Endothelial cell (in vitro differentiated cells): ENCODE data around the gene SNX3. TPM values are rescaled to one million over a fixed set of nuclear protein-coding genes. Genes with fewer than 3 reads are reported as not detected.

Source experiments
- DNase-seq: peaks from one replicate; pipeline ENCODE4 v3.0.0; 2021; ENCODE audit warnings: low spot score
- H3K27ac Mint-ChIP-seq: one replicate; pipeline ENCODE4 v1.8.0; 2021; ENCODE audit warnings: mixed read lengths, inconsistent platforms; ENCODE audit not compliant: unreplicated experiment
- H3K27me3 Mint-ChIP-seq: one replicate; pipeline ENCODE4 v1.8.0; 2021; ENCODE audit warnings: mild to moderate bottlenecking, moderate library complexity, mixed read lengths, inconsistent platforms; ENCODE audit not compliant: unreplicated experiment
- H3K36me3 Mint-ChIP-seq: one replicate; pipeline ENCODE4 v1.8.0; 2021; ENCODE audit warnings: mild to moderate bottlenecking, low read depth, mixed read lengths, inconsistent platforms; ENCODE audit not compliant: unreplicated experiment
- H3K4me1 Mint-ChIP-seq: one replicate; pipeline ENCODE4 v1.8.0; 2021; ENCODE audit warnings: mild to moderate bottlenecking, mixed read lengths, inconsistent platforms; ENCODE audit not compliant: unreplicated experiment
- H3K4me3 Mint-ChIP-seq: one replicate; pipeline ENCODE4 v1.8.0; 2021; ENCODE audit warnings: mild to moderate bottlenecking, mixed read lengths, inconsistent platforms; ENCODE audit not compliant: unreplicated experiment
- H3K9me3 Mint-ChIP-seq: one replicate; pipeline ENCODE4 v1.8.0; 2021; ENCODE audit warnings: mixed read lengths, inconsistent platforms; ENCODE audit not compliant: unreplicated experiment
- CTCF ChIP-seq: fragments of 200-600 bp; sonication (generic); IDR thresholded peaks from one replicate; pipeline ENCODE4 v1.5.0; 2021; ENCODE audit warnings: antibody characterized with exemption; ENCODE audit not compliant: unreplicated experiment
- total RNA-seq: library from RNA; stranded (reverse); fragmentation: NEBNext Ultra II Directional; extraction: Animal tissue kit (Norgen Biotek cat#: 25700); gene quantifications from one replicate; pipeline ENCODE4 v1.2.1, GENCODE V29; 2021; ENCODE audit not compliant: unreplicated experiment

SNX3 gene
- total RNA-seq, 1 donor from 2014 or later: 264 TPM

DNA sequence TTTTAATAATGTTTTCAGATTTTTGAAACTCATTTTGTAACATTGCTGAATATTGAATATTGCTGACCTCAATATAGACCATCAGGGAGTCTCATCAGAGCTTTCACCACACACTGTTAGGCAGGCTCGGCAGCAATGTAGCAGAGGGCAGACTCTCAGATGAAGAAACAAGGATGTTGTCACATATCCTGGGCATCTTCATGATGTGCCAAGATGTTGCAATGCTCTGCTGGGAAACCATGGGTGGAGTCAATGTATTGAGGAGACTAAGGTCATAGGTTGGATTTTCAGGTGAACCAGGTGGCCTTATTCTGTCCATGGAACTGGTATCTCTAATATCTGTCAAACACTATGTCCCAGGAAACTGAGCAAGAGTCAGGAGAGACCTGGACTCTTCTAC, 67.7 kb downstream of the SNX3 start:
- TF ChIP-seq CTCF: no peak
- DNase-seq: no peak
- no peaks in the 10 kb centered on the region for H3K9me3 Mint-ChIP-seq
- H3K4me1 Mint-ChIP-seq: no peaks in the 10 kb centered on the region
- no peaks in the 10 kb centered on the region for H3K27me3 Mint-ChIP-seq
- no peaks in the 10 kb centered on the region for H3K36me3 Mint-ChIP-seq
- no peak overlapping the region for H3K27ac Mint-ChIP-seq
- no peak overlapping the region for H3K4me3 Mint-ChIP-seq

GRCh38 chr6:108187519-108187918, 73.3 kb downstream of the SNX3 start:
- no peak overlapping the region for H3K27ac Mint-ChIP-seq
- no peaks in the 10 kb centered on the region for H3K36me3 Mint-ChIP-seq
- no peaks in the 10 kb centered on the region for H3K4me1 Mint-ChIP-seq
- no peaks in the 10 kb centered on the region for H3K27me3 Mint-ChIP-seq
- H3K4me3 Mint-ChIP-seq: no peak overlapping the region
- DNase-seq: no peak
- no peaks in the 10 kb centered on the region for H3K9me3 Mint-ChIP-seq
- TF ChIP-seq CTCF: no peak

DNA sequence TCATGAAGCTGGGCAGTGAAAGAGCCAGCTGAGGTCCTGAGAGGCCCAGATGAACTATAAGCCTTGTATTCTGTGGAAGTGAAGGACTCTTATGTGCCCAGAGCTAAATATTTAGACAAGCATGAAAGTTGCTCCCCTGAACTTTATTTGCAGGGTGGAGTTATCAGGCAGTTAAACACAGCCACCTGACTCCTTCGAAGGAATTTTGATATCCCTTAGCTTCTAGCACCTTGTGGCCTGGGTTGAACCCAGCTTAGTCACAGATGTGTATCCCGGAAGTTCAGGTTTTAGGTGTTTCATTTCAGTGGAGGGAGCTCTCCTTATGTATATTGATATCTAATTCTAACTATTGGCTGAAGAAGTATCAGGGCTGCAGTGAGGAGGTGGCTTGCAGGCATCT, 74.6 kb downstream of the SNX3 start:
- DNase-seq: no peak
- Mint-ChIP-seq H3K27ac (no peak overlapping the region), H3K36me3 (no peaks in the 10 kb centered on the region), H3K4me3 (no peak overlapping the region), H3K27me3 (no peaks in the 10 kb centered on the region), H3K9me3 (no peaks in the 10 kb centered on the region), H3K4me1 (no peaks in the 10 kb centered on the region)
- no peak for TF ChIP-seq CTCF

- Mint-ChIP-seq H3K36me3 (no peaks in the 10 kb centered on the region), H3K27ac (no peak overlapping the region), H3K4me3 (no peak overlapping the region), H3K4me1 (peaks cover 4% of the 10 kb centered on the region), H3K9me3 (no peaks in the 10 kb centered on the region), H3K27me3 (peaks cover 8% of the 10 kb centered on the region)
- no peak for TF ChIP-seq CTCF
- no peak for DNase-seq
Observed at GRCh38 chr6:108180776-108181175, 80.1 kb downstream of the SNX3 start.

DNA sequence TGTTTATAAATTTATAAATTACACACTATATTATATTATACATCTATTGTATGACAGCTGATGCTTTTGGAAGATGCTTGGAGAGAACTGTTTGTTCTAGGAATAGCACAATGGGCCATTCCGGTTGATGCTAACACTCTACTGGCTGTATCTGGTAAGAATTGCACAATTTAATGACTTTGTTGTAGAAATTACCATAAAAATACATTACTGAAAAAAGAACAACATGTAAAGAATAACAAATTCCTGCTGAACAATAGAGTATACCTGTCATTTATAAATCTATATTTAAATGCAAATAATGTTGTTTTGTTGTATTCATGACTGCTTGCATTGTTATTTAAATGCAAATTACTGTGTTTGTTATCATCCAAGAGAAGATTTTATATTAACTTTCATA, 80.6 kb downstream of the SNX3 start:
- no peak for TF ChIP-seq CTCF

More for the DNA sequence above, 80.6 kb downstream of the SNX3 start:
- Mint-ChIP-seq H3K9me3 (no peaks in the 10 kb centered on the region), H3K4me3 (no peak overlapping the region), H3K36me3 (no peaks in the 10 kb centered on the region), H3K4me1 (peaks cover 6% of the 10 kb centered on the region), H3K27ac (no peak overlapping the region), H3K27me3 (peaks cover 9% of the 10 kb centered on the region)
- DNase-seq: no peak
